Pancreas (tissue), 10 donors: ENCODE results near the gene ARRB1. TPM values are rescaled to one million over a fixed set of nuclear protein-coding genes. Genes with fewer than 3 reads are reported as not detected.

Experiments
- ATAC-seq, 4 donors: fragments of 200-7000 bp; cut with Tn5 transposase; one replicate each; pipeline versions ENCODE4 v1.8.0 to v1.9.1; 2020; ENCODE audit warnings: mild to moderate bottlenecking in 4 of 4, moderate library complexity in 4 of 4
- DNase-seq, 6 donors: peaks; one replicate each; pipeline ENCODE4 v3.0.0-alpha.2; 2020
- FAIRE-seq: peaks from 2 replicates; lab custom pipeline; 2012; peaks lifted over from hg19 to GRCh38; lab: Jason Lieb, UNC
- H3K27ac ChIP-seq, 4 donors: fragments of 200-600 bp; sonication (generic); 1 replicate in 3 of 4; 2 replicates in 1 of 4; pipeline versions ENCODE4 v1.5.0 to v1.8.0; 2020
- H3K27me3 ChIP-seq, 4 donors: fragments of 200-600 bp; one replicate each; pipeline ENCODE4 v1.8.0; 2021
- H3K36me3 ChIP-seq, 3 donors: fragments of 200-600 bp; sonication (generic) in 1 of 3; one replicate each; pipeline versions ENCODE4 v1.5.0 to v1.8.0; 2020 to 2021
- H3K4me1 ChIP-seq, 3 donors: fragments of 200-600 bp; one replicate each; pipeline ENCODE4 v1.8.0; 2021
- H3K4me3 ChIP-seq, 4 donors: fragments of 200-600 bp; sonication (generic) in 2 of 4; one replicate each; pipeline versions ENCODE4 v1.5.0 to v1.8.0; 2020 to 2021
- H3K9me3 ChIP-seq, 4 donors: fragments of 200-600 bp; one replicate each; pipeline ENCODE4 v1.8.0; 2021
- CTCF ChIP-seq, 4 donors: fragments of 200-600 bp; sonication (generic) in 3 of 4; IDR thresholded peaks; one replicate each; pipeline versions ENCODE4 v1.5.0 to v1.8.0; 2021; ENCODE audit warnings: antibody characterized with exemption in 4 of 4
- WGBS, 2 donors: extraction: QIAGEN DNeasy Blood & Tissue Kit; methylation state at CpG; one replicate each; pipeline ENCODE4 v1.1.7; 2013; 5-methylcytosine and 5-hydroxymethylcytosine counted together
- intact Hi-C, 3 donors: fragments of 100-400 bp; cut with DNase I; formaldehyde crosslinking; loops; one replicate each; pipeline versions ENCODE4 v1.11.1 to v1.14.2; 2022
- polyA plus RNA-seq, 2 donors: library from polyadenylated mRNA; stranded (reverse); fragments of 200-250 nt; gene quantifications; one replicate each; pipeline ENCODE4 v1.2.3, GENCODE V29; 2013
- total RNA-seq, 6 donors: library from RNA; stranded (reverse); fragmentation: NEBNext Ultra II Directional in 4 of 6; extraction: Animal tissue kit (Norgen Biotek cat#: 25700) in 4 of 6; gene quantifications; one replicate each; pipeline versions ENCODE4 v1.2.1 to v1.2.4, GENCODE V29; 2021 to 2023
- donor health status: healthy with polysubstance abuse.
- donor health status: DM: no; HTN: no; CAD: no; lungs with moderate emphysema.
- donor health status: DM: no; HTN: no; CAD: no.
- donor health status: control.
- donor health status: control.
- donor health status: Bipolar disorder and iron deficiency.
- donor health status: DM: yes; HTN: yes; CAD: no.
- donor health status: DM: no; HTN: no; CAD: no.
- donor health status: DM: no; HTN: no; CAD: no.
- donor health status: DM: yes; HTN: yes; CAD: no.

Gene ARRB1
- total and polyA plus RNA-seq, 8 donors, result 7.8 to 68.1 (median 33.0) TPM

- H3K27me3 ChIP-seq, result no peaks in the 10 kb centered on the region
- no peak overlapping the region for H3K4me3 ChIP-seq
- no peaks in the 10 kb centered on the region for H3K36me3 ChIP-seq
- intact Hi-C loops, result loop anchor here in 1 of 3 donors (10.0 kb wide), 1 partner anchor 62 kb away; the partner anchor contains the start of gene ARRB1
- WGBS, 2 donors, result 86 to 90% methylated on average over 3 of the region's 3 CpGs
- DNase-seq, result no peak
- TF ChIP-seq CTCF (IDR thresholded peaks at IDR 0.05), result no peak
- no peak overlapping the region for H3K27ac ChIP-seq
- no peaks in the 10 kb centered on the region for H3K4me1 ChIP-seq
- H3K9me3 ChIP-seq, result no peaks in the 10 kb centered on the region
- no peak for ATAC-seq
- no peak for FAIRE-seq
These were observed 58.5 kb downstream of the ARRB1 start for GRCh38 chr11:75292943-75293342.

- DNase-seq (no peak), ATAC-seq (no peak), FAIRE-seq (no peak)
- Histone ChIP-seq H3K9me3 (no peaks in the 10 kb centered on the region), H3K27ac (no peak overlapping the region), H3K4me3 (no peak overlapping the region), H3K4me1 (no peaks in the 10 kb centered on the region), H3K36me3 (peaks cover 0 to 8% (median 0%) of the 10 kb centered on the region in 3 donors), H3K27me3 (no peaks in the 10 kb centered on the region)
- intact Hi-C loops, result loop anchor here in 1 of 3 donors (10.0 kb wide), 1 partner anchor 63 kb away; the partner anchor contains the start of gene ARRB1
- 89 to 97% methylated on average over 5 to 6 of the region's 6 CpGs for WGBS, 2 donors
- TF ChIP-seq CTCF (IDR thresholded peaks at IDR 0.05), result no peak
These were observed 59.7 kb downstream of the ARRB1 start for GRCh38 chr11:75291741-75292140.

GRCh38 chr11:75289919-75290318 lies 61.5 kb downstream of the ARRB1 start:
- Histone ChIP-seq H3K9me3 (no peaks in the 10 kb centered on the region), H3K4me1 (no peaks in the 10 kb centered on the region), H3K27ac (no peak overlapping the region), H3K36me3 (peaks cover 0 to 8% (median 0%) of the 10 kb centered on the region in 3 donors), H3K27me3 (no peaks in the 10 kb centered on the region), H3K4me3 (no peak overlapping the region)
- ATAC-seq (no peak), FAIRE-seq (no peak), DNase-seq (no peak)
- 94 to 96% methylated on average over 12 of the region's 12 CpGs for WGBS, 2 donors
- intact Hi-C loops, result loop anchor here in 2 of 3 donors (10.0 kb wide), 2 partner anchors 65 to 245 kb away; partner anchors contain the start of gene ARRB1 (in 1 of the 2)
- no peak for TF ChIP-seq CTCF (IDR thresholded peaks at IDR 0.05)

GRCh38 chr11:75289511-75289760 lies 62.0 kb downstream of the ARRB1 start:
- no peak overlapping the region for H3K27ac ChIP-seq
- intact Hi-C loops, result loop anchor here in 1 of 3 donors (10.0 kb wide), 1 partner anchor 245 kb away; no protein-coding TSS in a partner anchor
- WGBS, 2 donors, result 81 to 87% methylated on average over 6 of the region's 6 CpGs
- no peaks in the 10 kb centered on the region for H3K4me1 ChIP-seq
- H3K4me3 ChIP-seq, result no peak overlapping the region
- DNase-seq (no peak), ATAC-seq (no peak), FAIRE-seq (no peak)
- H3K36me3 ChIP-seq, result peaks cover 0 to 8% (median 0%) of the 10 kb centered on the region in 3 donors
- H3K9me3 ChIP-seq, result no peaks in the 10 kb centered on the region
- TF ChIP-seq CTCF (IDR thresholded peaks at IDR 0.05), result no peak
- H3K27me3 ChIP-seq, result no peaks in the 10 kb centered on the region

GRCh38 chr11:75287579-75287978 lies 63.9 kb downstream of the ARRB1 start:
- ATAC-seq, result no peak
- H3K36me3 ChIP-seq, result peaks cover 0 to 8% (median 0%) of the 10 kb centered on the region in 3 donors
- H3K9me3 ChIP-seq, result no peaks in the 10 kb centered on the region
- no peak for TF ChIP-seq CTCF (IDR thresholded peaks at IDR 0.05)
- intact Hi-C loops, result loop anchor here in 1 of 3 donors (10.0 kb wide), 1 partner anchor 247 kb away; no protein-coding TSS in a partner anchor
- no peak for DNase-seq
- no peaks in the 10 kb centered on the region for H3K4me1 ChIP-seq
- 94 to 95% methylated on average over 17 of the region's 17 CpGs for WGBS, 2 donors
- no peak overlapping the region for H3K27ac ChIP-seq
- no peak for FAIRE-seq
- H3K4me3 ChIP-seq, result no peak overlapping the region
- no peaks in the 10 kb centered on the region for H3K27me3 ChIP-seq
